UCSD-AML1 (cell line): ENCODE data around the gene NUDT11.
"Not testable (repeated sequence)": the region's sequence is repeated elsewhere in the genome, so short reads cannot be mapped to it uniquely, and the experiment has no call there.

Source experiments
- DNase-seq: peaks from one replicate; lab custom pipeline; 2025; ENCODE audit not compliant: unreplicated experiment; lab: John Stamatoyannopoulos, UW

NUDT11 gene

DNA sequence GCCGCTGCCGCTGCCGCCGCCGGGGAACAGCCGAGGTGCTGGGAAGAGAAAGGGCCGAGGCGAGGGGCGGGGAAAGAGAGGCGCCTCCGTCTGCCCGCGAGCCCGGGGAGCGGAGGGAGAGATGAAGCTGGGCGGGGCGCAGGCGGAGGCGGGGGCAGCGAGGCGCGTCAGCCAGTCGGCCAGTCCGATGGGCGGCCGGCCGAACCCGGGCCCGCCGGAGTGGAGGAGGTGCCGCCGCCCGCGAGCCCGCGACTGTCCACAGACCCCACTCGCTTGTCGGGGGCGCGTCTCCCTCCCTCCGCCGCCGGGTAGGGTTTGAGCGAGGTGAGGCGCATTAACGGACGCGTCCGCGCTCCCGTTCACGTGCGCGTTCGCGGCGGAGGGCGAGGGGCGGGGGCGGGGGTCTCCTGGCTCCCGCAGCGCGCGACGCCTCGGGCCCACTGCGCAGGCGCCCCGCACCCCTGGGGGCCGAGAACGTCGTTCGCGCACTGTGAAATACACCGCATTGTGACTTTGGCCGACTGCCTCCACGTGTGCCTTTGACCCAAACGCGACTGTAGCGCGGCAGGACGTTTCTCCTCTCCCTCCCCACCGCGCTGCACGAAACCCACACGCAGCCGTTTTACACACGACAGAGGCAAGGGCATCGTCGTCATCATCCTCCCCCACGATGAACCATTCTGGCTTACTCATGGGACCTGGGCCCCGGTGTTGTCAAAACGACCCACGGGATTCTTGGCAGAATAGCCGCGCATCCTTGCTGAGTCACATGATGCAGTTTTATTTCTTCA is at the start of gene NUDT11:
Gene NUDT11 (minus strand): TSS at position 92 of the 791 bp plus-strand sequence. CDS start 148 bp downstream, outside the sequence.
- no peak for DNase-seq

DNA sequence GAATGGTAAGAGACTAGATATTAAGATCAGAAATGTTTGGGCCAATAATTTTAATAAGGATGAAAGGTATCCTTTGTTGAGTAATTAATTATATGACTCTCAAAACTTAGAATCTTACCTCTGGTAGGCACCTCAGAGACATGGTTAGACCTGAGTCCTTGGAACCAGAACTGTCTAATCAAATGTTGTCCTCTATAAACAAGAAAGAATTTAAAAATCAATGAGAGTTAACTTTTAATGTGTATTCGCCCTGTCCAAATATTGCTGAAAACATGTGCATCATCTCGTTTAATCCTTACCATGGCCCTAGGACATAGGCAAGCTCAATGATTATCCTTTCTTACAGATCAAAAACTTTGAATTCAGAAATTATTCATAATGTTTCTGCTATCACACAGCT is 24.0 kb upstream of the NUDT11 start:
- no peak for DNase-seq

DNA sequence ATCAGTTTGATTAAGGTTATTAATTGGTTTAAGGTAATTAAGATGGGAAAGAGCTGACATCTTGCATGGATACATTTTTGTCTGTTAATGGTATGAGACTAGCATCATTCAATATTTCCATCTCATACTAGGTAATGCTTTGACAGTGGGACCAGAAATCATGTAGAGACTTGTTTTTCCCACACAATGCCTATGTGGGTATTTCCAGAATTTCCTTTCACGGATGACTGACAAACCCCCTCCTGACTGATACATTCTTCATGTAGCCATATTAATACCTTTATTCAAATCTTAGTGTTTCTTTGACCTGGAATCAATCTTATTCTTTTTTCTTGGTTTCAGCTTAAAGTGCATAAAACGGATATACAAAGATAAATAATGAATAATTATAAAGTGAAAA is 22.7 kb upstream of the NUDT11 start:
- not testable (repeated sequence) for DNase-seq

DNA sequence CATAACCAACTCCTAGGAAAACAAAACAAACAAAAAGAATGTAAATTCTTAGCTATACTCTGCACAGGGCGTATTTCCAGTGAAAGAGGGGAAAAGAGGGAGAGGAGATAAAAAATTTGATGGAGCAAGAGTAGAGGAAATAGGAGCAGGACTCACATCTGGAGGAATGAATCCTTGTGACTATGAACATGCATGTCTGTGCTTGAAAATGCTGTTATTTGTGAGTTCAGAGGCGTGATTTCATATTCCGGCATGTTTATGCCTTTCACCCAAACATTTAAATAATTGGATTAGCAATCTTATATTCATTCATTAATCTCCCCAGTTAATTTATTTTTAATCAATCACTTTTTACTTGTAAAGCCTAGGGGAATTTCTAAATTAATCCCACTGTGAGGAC is 11.2 kb upstream of the NUDT11 start:
- DNase-seq = no peak

DNA sequence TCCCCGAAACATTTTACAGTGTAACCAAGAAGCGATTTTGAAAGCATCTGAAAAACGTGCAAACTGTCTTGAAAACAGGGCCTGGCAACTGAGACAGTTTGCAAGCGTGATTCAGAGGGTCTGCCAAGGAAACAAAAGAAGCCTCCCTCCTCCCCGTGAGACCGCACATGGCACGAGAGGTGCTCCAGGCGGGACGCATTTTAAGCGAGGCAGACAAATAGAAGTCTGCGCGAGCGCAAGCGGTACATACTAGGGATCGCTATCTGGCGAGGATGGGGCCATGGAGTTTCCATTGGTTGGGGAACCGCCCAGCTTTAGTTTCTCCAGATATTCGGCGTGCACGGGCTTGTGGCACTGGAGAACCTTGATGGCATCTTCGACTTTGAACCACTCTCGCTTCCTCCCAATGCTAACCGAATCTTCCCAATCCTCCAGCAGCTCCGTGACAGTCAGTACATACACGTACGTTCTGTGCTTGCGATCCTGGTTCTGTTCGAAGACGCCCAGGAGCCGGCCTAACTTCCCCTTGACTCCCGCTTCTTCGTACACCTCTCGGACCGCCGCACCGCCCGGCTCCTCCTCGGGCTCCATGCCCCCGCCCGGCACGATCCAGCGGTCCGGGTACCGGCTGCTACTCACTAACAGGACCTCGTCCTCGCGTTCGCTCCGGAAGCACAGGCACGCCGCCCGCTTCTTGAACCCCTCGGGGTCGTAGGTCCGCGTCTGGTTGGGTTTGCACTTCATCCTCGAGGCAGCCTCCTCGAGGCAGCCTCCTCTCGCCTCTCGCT is 497 bp downstream of the NUDT11 start:
- DNase-seq = not testable (repeated sequence)

DNA sequence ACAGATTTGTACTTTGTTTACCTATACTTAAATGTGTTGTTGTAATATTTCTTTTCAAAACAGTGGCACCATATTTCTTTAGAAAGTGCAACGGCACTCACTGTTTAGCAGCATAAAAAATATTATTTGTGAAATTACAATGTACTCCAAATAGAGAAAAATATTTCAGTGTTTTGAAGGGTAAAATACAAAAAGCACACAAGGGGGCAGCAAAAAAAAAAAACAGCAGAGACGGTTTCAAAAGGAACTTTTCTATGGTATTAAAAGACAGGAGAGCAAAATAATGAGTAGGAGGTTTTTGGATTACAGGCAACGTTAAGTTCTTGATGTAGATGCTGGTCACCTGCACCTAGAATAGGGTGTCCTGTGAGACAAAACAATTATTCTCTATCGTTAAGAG is 2.0 kb downstream of the NUDT11 start:
- DNase-seq = no peak

DNA sequence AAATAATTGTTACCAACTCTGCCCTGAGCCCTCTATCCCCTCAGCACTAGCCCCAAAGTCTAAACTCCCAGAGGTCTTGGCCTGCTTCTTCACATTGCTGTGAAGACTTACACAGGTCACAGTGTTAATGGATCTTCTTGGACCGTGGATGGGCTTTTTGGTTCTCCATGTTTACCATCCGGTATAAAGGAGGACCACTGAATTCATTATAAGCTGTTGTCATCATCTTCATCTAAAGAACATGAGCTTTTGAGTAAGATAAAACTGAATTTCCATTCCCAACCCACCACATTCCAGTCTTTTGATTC is 8.5 kb downstream of the NUDT11 start:
- no peak for DNase-seq

DNA sequence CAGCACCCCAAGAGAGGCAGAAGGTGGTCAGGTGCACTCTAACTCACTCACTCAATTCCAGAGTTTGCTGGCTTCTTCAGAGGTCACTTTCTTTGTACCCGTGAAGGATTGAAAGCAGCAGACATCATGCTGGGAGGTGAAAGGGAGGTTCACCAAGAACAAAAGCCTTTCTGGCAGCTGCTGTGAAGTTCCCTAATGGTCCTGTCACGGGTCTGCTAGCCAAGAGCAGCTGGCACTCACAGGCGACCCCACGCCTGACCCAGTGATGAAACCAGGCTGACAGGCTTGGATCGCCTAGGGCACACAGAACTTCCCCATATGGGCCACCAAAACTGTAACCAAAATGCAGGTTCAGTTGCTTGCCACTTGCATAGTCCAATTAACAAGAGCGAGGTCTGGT is 11.8 kb downstream of the NUDT11 start:
- DNase-seq = no peak

DNA sequence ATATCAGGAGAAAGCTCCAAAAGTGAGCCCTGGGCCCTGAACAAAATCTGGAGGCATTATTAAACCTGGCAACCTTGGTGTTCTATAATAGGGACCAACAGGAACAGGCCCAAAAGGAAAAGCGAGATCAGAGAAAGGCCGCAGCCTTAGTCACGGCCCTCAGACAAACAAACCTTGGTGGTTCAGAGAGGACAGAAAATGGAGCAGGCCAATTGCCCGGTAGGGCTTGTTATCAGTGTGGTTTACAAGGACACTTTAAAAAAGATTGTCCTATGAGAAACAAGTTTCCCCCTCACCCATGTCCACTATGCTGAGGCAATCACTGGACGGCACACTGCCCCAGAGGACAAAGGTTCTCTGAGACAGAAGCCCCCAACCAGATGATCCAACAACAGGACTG is 14.0 kb downstream of the NUDT11 start:
- not testable (repeated sequence) for DNase-seq

DNA sequence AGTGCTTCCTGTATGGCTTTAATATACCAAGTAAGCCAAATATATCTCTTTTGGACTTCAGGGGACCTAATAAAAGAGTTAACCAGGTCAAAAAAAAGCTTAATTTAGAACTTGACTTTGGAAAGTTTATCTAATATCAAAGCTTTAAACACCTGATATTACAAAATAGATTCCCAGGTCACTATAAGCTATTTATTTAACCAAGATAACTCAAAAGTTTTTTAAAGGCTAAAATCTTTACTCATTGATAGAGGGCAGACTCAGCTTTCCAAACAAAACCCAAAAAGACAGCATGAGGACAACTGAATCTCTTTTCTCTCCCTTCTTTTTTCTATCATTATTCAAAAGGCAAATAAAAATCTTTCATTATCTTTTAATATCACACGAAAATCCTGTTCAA is 19.5 kb downstream of the NUDT11 start:
- DNase-seq = no peak

DNA sequence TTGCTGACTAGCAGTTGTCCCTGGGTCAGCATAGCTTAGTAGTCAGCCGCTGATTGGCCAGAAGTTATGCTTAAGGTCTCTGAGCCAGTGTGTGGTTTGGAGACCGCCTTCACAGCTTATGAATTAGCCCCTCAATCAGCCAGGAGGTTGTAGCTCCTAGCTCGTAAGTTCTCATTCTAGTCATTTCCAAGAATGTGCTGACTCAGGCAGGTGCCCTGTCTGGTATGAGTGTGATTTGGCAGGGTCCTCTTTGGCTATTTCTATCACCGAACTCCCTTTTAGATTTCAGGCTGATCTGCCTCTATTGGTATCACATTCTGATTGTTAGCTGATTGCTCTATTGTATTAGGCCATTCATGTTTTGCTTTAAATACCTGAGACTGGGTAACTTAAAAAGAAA is 33.1 kb downstream of the NUDT11 start:
- no peak for DNase-seq

DNA sequence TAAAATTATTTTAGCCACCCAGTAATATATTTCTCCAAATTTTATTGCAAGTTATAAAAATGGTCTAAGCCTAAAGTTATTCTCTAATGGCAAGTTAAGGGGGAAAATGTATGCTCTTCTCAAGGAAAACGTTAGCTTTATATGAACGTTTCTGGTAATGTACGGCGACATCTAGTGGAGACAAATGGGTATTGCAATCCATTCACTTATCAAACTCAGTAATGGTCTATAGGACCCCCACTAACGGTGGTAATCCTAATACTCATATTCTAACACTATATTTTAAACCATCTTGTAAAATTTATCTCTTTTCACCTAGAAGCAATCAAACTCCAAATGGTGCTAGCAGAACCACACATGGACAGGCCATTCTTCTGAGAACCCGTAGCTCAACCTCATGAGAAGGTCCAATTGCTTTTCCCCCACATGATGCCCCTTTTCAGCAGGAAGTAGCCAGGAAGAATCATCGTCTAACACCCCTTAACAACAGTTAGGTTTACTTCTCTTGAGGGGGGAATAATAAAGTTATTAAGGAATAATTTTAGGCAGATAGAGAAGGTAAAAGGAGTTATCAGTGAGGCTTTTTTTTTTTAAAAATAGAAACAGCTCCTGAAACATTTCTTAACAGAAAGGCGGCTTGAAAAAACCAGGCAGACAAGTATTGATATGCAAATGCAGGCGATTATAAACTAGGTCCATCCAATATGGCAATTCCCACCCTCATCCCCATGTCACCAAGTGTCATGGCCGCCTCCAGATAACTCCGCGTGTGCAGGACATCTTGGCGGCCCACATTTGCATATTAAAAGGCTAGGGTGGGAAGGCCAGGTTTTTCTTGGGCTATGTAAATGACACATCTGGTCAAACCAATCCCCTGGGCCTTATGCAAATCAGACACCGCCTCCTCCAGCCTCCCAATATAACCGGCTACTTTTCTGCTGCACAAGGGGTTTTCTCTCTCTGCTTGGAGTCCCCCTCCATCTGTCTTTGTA is 35.0 kb downstream of the NUDT11 start:
- no peak for DNase-seq

DNA sequence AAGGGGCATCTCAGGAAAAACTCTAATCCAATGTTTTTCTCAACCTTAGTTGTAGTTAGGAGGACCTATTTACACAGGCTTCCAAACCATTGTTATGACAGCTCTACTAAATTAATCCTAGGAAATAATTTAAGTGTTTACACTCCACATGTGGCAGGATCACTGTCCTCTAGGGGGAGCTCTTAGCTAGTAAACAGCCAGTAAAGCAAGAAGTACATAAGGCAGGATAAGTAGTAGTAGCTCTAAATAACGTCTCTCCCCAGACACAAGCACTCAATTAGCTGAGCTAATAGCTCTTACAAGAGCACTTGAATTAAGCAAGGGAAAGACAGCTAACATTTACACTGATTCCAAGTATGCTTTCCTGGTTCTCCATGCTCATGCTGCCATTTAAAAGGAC is 37.3 kb downstream of the NUDT11 start:
- DNase-seq = no peak

DNA sequence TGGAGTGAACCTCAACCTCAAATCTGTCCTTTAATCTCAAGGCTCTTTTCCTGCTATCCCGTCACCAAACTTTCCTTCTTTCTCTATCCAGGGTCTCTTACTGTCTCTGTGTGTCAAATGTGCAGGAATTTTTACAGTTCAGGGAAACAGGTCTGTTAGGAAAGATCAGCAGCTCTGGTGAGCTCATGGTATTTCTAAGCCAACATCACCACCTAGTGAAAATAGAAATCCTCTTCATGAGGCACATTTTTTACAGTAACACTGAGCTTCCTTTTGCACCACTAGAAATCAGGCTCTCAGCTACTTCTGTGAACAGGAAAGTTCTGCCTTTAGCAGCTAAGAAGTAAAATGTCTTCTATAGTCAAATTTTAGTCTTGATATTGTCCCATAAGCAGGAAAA is 39.6 kb downstream of the NUDT11 start:
- no peak for DNase-seq

DNA sequence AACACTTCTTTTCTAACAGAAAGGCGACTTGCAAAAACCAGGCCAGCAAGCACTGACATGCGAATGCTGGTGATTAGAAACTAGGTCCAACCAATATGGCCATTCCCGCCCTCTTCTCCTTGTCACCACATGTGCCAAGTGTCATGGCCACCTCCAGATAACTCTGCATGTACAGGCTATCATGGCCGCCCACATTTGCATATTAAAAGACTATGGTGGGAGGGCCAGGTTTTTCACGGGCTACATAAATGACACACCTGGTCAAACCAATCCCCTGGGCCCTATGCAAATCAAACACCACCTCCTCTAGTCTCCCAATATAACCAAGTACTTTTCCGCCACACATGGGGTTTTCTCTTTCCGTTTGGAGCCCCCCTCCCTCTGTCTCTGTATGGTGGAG is 40.1 kb downstream of the NUDT11 start:
- DNase-seq = no peak

DNA sequence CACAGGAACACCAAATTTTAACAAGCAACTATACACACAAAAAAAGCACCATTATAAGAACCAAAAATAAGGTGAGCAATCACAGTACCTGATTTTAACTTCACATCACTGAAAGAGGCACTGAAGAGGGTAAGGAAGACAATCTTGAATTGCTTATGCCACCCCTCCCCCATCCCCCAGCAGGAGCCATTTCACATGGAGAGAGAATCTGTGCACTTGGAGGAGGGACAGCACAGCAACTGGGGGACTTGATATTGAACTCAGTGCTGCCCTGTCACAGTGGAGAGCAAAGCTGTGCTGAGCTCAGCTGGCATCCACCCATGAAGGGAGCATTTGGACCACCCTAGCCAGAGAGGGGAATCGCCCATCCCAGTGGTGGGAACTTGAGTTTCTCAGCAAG is 56.0 kb downstream of the NUDT11 start:
- no peak for DNase-seq
